HEK293T (cell line): ENCODE data around the gene ADAP1.

Source experiments
- ARNT ChIP-seq: fragments of 450-650 bp; IDR thresholded peaks from 2 replicates; pipeline ENCODE4 v1.6.1; 2017; ENCODE audit warnings: mild to moderate bottlenecking
- BHLHE40 ChIP-seq: fragments of 450-650 bp; IDR thresholded peaks from 2 replicates; pipeline ENCODE4 v1.6.1; 2016; ENCODE audit warnings: mild to moderate bottlenecking, moderate library complexity, borderline replicate concordance
- CTBP1 ChIP-seq: fragments of 450-650 bp; IDR thresholded peaks from 2 replicates; pipeline ENCODE4 v1.6.1; 2016; ENCODE audit warnings: borderline replicate concordance
- ELF4 ChIP-seq: fragments of 450-650 bp; IDR thresholded peaks from 2 replicates; pipeline ENCODE4 v1.6.1; 2017; ENCODE audit warnings: antibody characterized with exemption
- FOXA1 ChIP-seq: fragments of 450-650 bp; IDR thresholded peaks from 2 replicates; pipeline ENCODE4 v1.6.1; 2016; ENCODE audit warnings: mild to moderate bottlenecking
- FOXM1 ChIP-seq: fragments of 450-650 bp; IDR thresholded peaks from 2 replicates; pipeline ENCODE4 v1.6.1; 2017; ENCODE audit warnings: mild to moderate bottlenecking, borderline replicate concordance
- L3MBTL2 ChIP-seq: fragments of 450-650 bp; conservative IDR thresholded peaks from 2 replicates; pipeline ENCODE4 v1.6.1; 2016; ENCODE audit warnings: mild to moderate bottlenecking
- LEF1 ChIP-seq: fragments of 450-650 bp; IDR thresholded peaks from 2 replicates; pipeline ENCODE4 v1.6.1; 2017; ENCODE audit warnings: mild to moderate bottlenecking, borderline replicate concordance
- SP1 ChIP-seq: fragments of 450-650 bp; IDR thresholded peaks from 2 replicates; pipeline ENCODE4 v1.6.1; 2017
- SUZ12 ChIP-seq: fragments of 450-650 bp; IDR thresholded peaks from 2 replicates; pipeline ENCODE4 v1.6.1; 2016; ENCODE audit warnings: mild to moderate bottlenecking
- TARDBP ChIP-seq: fragments of 450-650 bp; IDR thresholded peaks from 2 replicates; pipeline ENCODE4 v1.6.1; 2016
- ZNF384 ChIP-seq: fragments of 450-650 bp; IDR thresholded peaks from 2 replicates; pipeline ENCODE4 v1.6.1; 2016
- TF ChIP-seq, protein P1 (sequence below): fragments of 450-650 bp; IDR thresholded peaks from 2 replicates; pipeline ENCODE4 v1.6.1; 2016

DNA sequence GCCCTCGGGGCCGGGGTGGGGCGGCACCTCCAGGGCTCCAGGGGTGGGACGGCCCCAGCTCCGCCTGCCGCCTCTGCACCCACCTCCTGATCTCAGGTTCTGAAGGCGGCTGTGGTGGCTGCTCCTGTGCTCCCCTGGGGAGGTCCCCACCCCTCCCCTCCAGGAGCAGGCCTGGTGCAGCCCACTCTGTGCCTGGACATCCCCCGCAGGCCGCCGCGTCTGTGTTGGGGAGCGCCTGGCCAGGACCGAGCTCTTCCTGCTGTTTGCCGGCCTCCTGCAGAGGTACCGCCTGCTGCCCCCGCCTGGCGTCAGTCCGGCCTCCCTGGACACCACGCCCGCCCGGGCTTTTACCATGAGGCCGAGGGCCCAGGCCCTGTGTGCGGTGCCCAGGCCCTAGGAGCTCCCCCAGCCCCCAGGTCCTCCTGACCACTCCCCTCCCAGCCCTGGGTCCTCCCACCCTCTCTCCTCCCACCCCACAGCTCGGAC, 34.0 kb upstream of the ADAP1 start:
- TF ChIP-seq FOXM1 = no peak
- no peak for TF ChIP-seq L3MBTL2
- TF ChIP-seq ZNF384 = no peak
- no peak for TF ChIP-seq SUZ12
- TF ChIP-seq SP1 = no peak
- TF ChIP-seq FOXA1 = no peak
- TF ChIP-seq, protein P1, sequence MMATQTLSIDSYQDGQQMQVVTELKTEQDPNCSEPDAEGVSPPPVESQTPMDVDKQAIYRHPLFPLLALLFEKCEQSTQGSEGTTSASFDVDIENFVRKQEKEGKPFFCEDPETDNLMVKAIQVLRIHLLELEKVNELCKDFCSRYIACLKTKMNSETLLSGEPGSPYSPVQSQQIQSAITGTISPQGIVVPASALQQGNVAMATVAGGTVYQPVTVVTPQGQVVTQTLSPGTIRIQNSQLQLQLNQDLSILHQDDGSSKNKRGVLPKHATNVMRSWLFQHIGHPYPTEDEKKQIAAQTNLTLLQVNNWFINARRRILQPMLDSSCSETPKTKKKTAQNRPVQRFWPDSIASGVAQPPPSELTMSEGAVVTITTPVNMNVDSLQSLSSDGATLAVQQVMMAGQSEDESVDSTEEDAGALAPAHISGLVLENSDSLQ = no peak
- TF ChIP-seq ARNT = no peak
- TF ChIP-seq TARDBP = no peak
- no peak for TF ChIP-seq LEF1
- TF ChIP-seq BHLHE40 = no peak
- no peak for TF ChIP-seq ELF4
- TF ChIP-seq CTBP1 = no peak
